ENCODE results near the gene ZNF268.
"Not testable (repeated sequence)": the region's sequence is repeated elsewhere in the genome, so short reads cannot be mapped to it uniquely, and the experiment has no call there.

Gene ZNF268

DNA sequence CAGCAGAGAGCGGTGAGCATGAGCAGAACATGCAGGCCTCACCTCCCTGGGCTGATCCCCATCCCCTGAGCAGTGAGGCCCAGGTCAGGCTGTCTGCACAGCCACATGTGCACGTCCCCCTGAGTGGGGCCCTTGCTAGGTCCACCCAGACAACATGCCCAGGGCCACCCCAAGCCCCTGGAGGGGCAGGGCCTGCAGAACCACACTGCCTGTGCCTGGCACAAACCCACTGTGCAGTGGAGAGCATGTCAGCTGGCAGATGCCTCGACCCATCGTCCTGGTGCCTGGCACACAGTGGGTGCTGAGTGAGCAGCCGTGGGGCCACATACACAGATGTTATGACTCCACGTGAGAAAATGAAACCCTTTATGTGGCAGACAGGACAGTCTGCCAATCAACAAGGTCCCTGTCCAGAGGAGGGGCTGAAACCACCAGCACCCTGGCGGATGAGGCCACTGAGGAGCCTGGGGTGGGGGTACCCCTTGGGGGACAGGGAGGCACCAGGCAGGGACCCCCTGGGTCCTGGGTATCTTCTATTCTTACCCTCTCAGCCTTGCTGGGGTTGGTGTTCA is 46.1 kb downstream of the ZNF268 start:
- no peak for DNase-seq

DNA sequence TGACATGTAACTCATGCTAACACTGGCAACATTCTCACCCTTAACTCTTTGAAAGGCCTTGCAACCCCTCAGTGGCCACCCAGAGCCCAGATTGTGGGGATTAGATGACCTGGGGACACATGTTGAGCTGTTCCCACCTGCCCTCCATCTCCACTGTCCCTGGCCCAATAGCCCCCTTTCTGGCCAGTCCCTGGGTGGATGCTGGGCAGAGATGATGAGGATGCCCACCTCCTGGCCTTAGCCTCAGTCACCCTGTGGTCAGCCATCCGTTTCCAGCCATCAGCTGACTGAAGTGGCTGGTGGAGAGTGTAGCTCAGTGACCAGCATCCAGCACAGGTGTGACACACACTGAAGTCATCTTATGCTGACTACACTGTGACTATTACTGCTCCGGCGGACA is 49.7 kb downstream of the ZNF268 start:
- no peak for DNase-seq

- DNase-seq: no peak
Observed at GRCh38 chr12:133233006-133233405, 51.7 kb downstream of the ZNF268 start.

- DNase-seq: no peak
Observed at GRCh38 chr12:133233993-133234564, 52.8 kb downstream of the ZNF268 start.

GRCh38 chr12:133234971-133235370 is 53.7 kb downstream of the ZNF268 start:
- DNase-seq: no peak

GRCh38 chr12:133235401-133236112 is 54.3 kb downstream of the ZNF268 start, which contains the start of gene ANHX:
Gene ANHX (minus strand): TSS chr12:133235877. CDS start chr12:133234356, 1,521 bp downstream.
- no peak for DNase-seq

DNA sequence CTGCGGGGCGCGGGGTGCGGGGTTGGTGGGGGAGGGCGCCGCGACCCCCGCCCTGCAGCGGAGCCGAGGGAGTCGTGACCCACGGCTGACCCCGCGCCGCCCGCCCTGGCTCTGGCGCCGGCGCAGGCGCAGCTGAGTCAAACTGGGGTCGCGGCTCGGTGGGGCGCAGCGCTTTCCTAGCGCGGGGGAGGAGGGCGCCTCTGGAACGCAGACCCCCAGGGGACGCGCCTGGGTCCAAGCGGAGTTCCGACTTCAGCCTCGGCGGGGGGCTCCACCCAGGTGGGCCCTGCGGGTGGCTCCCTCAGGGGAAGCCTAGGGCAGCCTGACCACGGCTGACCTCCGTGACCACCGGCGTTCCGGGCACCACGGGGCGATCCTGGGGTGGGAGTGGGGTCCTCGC is 54.8 kb downstream of the ZNF268 start:
- DNase-seq: no peak

GRCh38 chr12:133236556-133236955 is 55.3 kb downstream of the ZNF268 start:
- no peak for DNase-seq

GRCh38 chr12:133251732-133252131 is 70.4 kb downstream of the ZNF268 start:
- no peak for DNase-seq

GRCh38 chr12:133255833-133256232 is 74.5 kb downstream of the ZNF268 start:
- DNase-seq: not testable (repeated sequence)

DNA sequence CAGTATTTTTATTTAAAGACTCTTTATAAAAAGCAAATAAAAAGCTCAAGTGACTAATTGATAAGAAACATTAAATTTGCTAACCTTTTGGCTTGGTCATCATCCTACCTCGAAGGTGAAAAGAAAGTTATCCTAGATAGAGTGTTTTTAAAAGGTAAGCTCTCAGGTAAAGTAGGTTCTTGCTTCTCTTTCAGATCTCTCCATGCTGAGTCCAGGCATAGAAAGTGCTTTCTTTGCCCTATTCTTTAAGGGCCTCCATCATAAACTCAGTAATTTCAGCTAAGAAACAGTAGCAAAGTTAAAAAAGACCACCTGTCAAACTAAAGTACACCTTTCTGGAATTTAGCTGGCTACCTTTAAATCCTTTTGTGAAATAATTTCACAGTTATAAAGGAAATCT is 75.0 kb downstream of the ZNF268 start:
- DNase-seq: no peak

GRCh38 chr12:133264173-133264572 is 82.9 kb downstream of the ZNF268 start:
- no peak for DNase-seq
